H9 (cell line): Measurements from ENCODE around the gene C16orf95. TPM values are rescaled to one million over a fixed set of nuclear protein-coding genes. Genes with fewer than 3 reads are reported as not detected.
A peak's percentile ranks its signal among the peaks of the same experiment; 100 is the strongest.

Experiments used
- DNase-seq: peaks from one replicate; pipeline ENCODE4 v3.0.0-alpha.2; 2017
- H2AFZ ChIP-seq: one replicate; pipeline ENCODE4 v1.6.1; 2013; ENCODE audit warnings: mild to moderate bottlenecking, low read length, control low read depth, moderate library complexity
- H2AK5ac ChIP-seq: 2 replicates; pipeline ENCODE4 v1.6.1; 2013; ENCODE audit warnings: low read length, control low read depth, mixed read lengths; ENCODE audit not compliant: insufficient read length
- H2BK120ac ChIP-seq: one replicate; pipeline ENCODE4 v1.6.1; 2013; ENCODE audit warnings: low read depth, mild to moderate bottlenecking, low read length, control low read depth, inconsistent platforms; ENCODE audit not compliant: poor library complexity, severe bottlenecking
- H2BK12ac ChIP-seq: 2 replicates; pipeline ENCODE4 v1.6.1; 2013; ENCODE audit warnings: low read length, control low read depth, mixed read lengths, low read depth; ENCODE audit not compliant: insufficient read length
- H2BK15ac ChIP-seq: 2 replicates; pipeline ENCODE4 v1.6.1; 2013; ENCODE audit warnings: low read depth, low read length, control low read depth
- H2BK20ac ChIP-seq: one replicate; pipeline ENCODE4 v1.6.1; 2013; ENCODE audit warnings: low read depth, mild to moderate bottlenecking, low read length, control low read depth, inconsistent platforms; ENCODE audit not compliant: poor library complexity, severe bottlenecking
- H2BK5ac ChIP-seq: 2 replicates; pipeline ENCODE4 v1.6.1; 2013; ENCODE audit warnings: low read length, control low read depth, mixed read lengths; ENCODE audit not compliant: insufficient read length
- H3K14ac ChIP-seq: 2 replicates; pipeline ENCODE4 v1.6.1; 2013; ENCODE audit warnings: low read length, control low read depth; ENCODE audit not compliant: insufficient read depth
- H3K18ac ChIP-seq: 2 replicates; pipeline ENCODE4 v1.6.1; 2013; ENCODE audit warnings: low read depth, mild to moderate bottlenecking, mixed read lengths, low read length, control low read depth; ENCODE audit not compliant: insufficient read length
- H3K23ac ChIP-seq: 2 replicates; pipeline ENCODE4 v1.6.1; 2013; ENCODE audit warnings: low read length, control low read depth, mixed read lengths, low read depth; ENCODE audit not compliant: insufficient read length
- H3K23me2 ChIP-seq: 2 replicates; pipeline ENCODE4 v1.6.1; 2013; ENCODE audit warnings: low read depth, mild to moderate bottlenecking, mixed read lengths, low read length, control low read depth; ENCODE audit not compliant: insufficient read length, poor library complexity, severe bottlenecking
- H3K27ac ChIP-seq: 2 replicates; pipeline ENCODE4 v1.5.1; 2013; ENCODE audit warnings: low read length, control low read depth, mixed read lengths, low read depth; ENCODE audit not compliant: insufficient read length
- H3K27me3 ChIP-seq: 2 replicates; pipeline ENCODE4 v1.6.1; 2013; ENCODE audit warnings: low read length, control low read depth, inconsistent platforms; ENCODE audit not compliant: insufficient read depth
- H3K4ac ChIP-seq: 2 replicates; pipeline ENCODE4 v1.6.1; 2013; ENCODE audit warnings: low read depth, mild to moderate bottlenecking, control low read depth, inconsistent platforms, low read length, moderate library complexity
- H3K4me1 ChIP-seq: 2 replicates; pipeline ENCODE4 v1.6.1; 2013; ENCODE audit warnings: low read length, control low read depth, inconsistent platforms; ENCODE audit not compliant: insufficient read depth
- H3K4me2 ChIP-seq: 2 replicates; pipeline ENCODE4 v1.6.1; 2013; ENCODE audit warnings: low read length, control low read depth, mixed read lengths; ENCODE audit not compliant: insufficient read length, insufficient read depth
- H3K56ac ChIP-seq: 2 replicates; pipeline ENCODE4 v1.6.1; 2013; ENCODE audit warnings: low read depth, mild to moderate bottlenecking, mixed read lengths, low read length, control low read depth; ENCODE audit not compliant: insufficient read length
- H3K79me1 ChIP-seq: 2 replicates; pipeline ENCODE4 v1.6.1; 2013; ENCODE audit warnings: low read depth, mild to moderate bottlenecking, moderate library complexity, low read length, control low read depth, inconsistent platforms; ENCODE audit not compliant: insufficient read depth, poor library complexity, severe bottlenecking
- H3K79me2 ChIP-seq: 2 replicates; pipeline ENCODE4 v1.6.1; 2013; ENCODE audit warnings: low read length, control low read depth, inconsistent platforms; ENCODE audit not compliant: insufficient read depth
- H3K9ac ChIP-seq: 2 replicates; pipeline ENCODE4 v1.6.1; 2013; ENCODE audit warnings: low read length, control low read depth, mixed read lengths; ENCODE audit not compliant: insufficient read length; ENCODE audit errors: extremely low read depth
- H3K9me3 ChIP-seq: one replicate; pipeline ENCODE4 v1.6.1; 2013; ENCODE audit warnings: low read depth, low read length, inconsistent platforms; ENCODE audit not compliant: control insufficient read depth
- H3T11ph ChIP-seq: one replicate; pipeline ENCODE4 v1.6.1; 2013; ENCODE audit warnings: mild to moderate bottlenecking, low read length, control low read depth, inconsistent platforms
- H4K20me1 ChIP-seq: one replicate; pipeline ENCODE4 v1.6.1; 2013; ENCODE audit not compliant: control insufficient read depth, insufficient read length, insufficient read depth
- H4K5ac ChIP-seq: 2 replicates; pipeline ENCODE4 v1.6.1; 2013; ENCODE audit warnings: low read depth, mild to moderate bottlenecking, mixed read lengths, low read length, control low read depth; ENCODE audit not compliant: insufficient read length
- H4K8ac ChIP-seq: replicated peaks from 2 replicates; pipeline ENCODE4 v1.6.1; 2013; ENCODE audit warnings: low read length, control low read depth, mixed read lengths, low read depth; ENCODE audit not compliant: insufficient read length
- H4K91ac ChIP-seq: 2 replicates; pipeline ENCODE4 v1.6.1; 2013; ENCODE audit warnings: low read depth, mild to moderate bottlenecking, moderate library complexity, mixed read lengths, low read length, control low read depth; ENCODE audit not compliant: insufficient read length
- H3K27ac Mint-ChIP-seq, 3 experiments: 2 replicates in 2 of 3; 3 replicates in 1 of 3; pipeline ENCODE4 v1.8.0; 2020 to 2021; ENCODE audit warnings: mixed read lengths in 3 of 3, mild to moderate bottlenecking in 1 of 3, moderate library complexity in 1 of 3
- H3K27me3 Mint-ChIP-seq: 2 replicates; pipeline ENCODE4 v1.8.0; 2021; ENCODE audit warnings: low read depth, mild to moderate bottlenecking, moderate library complexity, mixed read lengths
- H3K36me3 Mint-ChIP-seq, 3 experiments: 2 replicates in 2 of 3; 3 replicates in 1 of 3; pipeline ENCODE4 v1.8.0; 2020 to 2021; ENCODE audit warnings: low read depth in 3 of 3, mixed read lengths in 3 of 3; ENCODE audit not compliant: insufficient read depth in 1 of 3
- H3K4me1 Mint-ChIP-seq, 2 experiments: 2 replicates each; pipeline ENCODE4 v1.8.0; 2020; ENCODE audit warnings: mixed read lengths in 2 of 2
- H3K4me3 Mint-ChIP-seq, 2 experiments: 2 replicates in 1 of 2; 3 replicates in 1 of 2; pipeline ENCODE4 v1.8.0; 2020 to 2021; ENCODE audit warnings: mild to moderate bottlenecking in 2 of 2, mixed read lengths in 2 of 2, moderate library complexity in 1 of 2
- H3K9me3 Mint-ChIP-seq, 2 experiments: 2 replicates in 1 of 2; 3 replicates in 1 of 2; pipeline ENCODE4 v1.8.0; 2020; ENCODE audit warnings: mild to moderate bottlenecking in 2 of 2, mixed read lengths in 2 of 2, moderate library complexity in 1 of 2
- CTCF ChIP-seq: fragments of 200-600 bp; sonication (generic); conservative IDR thresholded peaks from 3 replicates; pipeline ENCODE4 v1.8.0; 2021; ENCODE audit warnings: antibody characterized with exemption, mild to moderate bottlenecking
- WGBS: extraction: QIAGEN DNeasy Blood & Tissue Kit; methylation state at CpG from one replicate; pipeline ENCODE4 v1.1.7; 2013; ENCODE audit warnings: missing lambda C conversion rate, low lambda C conversion rate, mixed read lengths; ENCODE audit not compliant: insufficient read length; ENCODE audit errors: extremely low coverage; 5-methylcytosine and 5-hydroxymethylcytosine counted together
- total RNA-seq: library from RNA; stranded (reverse); gene quantifications from 2 replicates; pipeline ENCODE4 v1.2.1, GENCODE V29; 2021

The C16orf95 gene
- total RNA-seq, 1 experiment from 2014 or later: 5.6 TPM

GRCh38 chr16:87350681-87351319 is 33.6 kb upstream of the C16orf95 start:
- H3K9me3 ChIP-seq: no peaks in the 10 kb centered on the region
- H2BK120ac ChIP-seq: no peak overlapping the region
- no peak overlapping the region for H4K5ac ChIP-seq
- no peak overlapping the region for H4K91ac ChIP-seq
- no peak overlapping the region for H2BK20ac ChIP-seq
- no peak overlapping the region for H3K14ac ChIP-seq
- H2BK5ac ChIP-seq: no peak overlapping the region
- H3K9ac ChIP-seq: no peak overlapping the region
- no peaks in the 10 kb centered on the region for H3K23me2 ChIP-seq
- peaks cover 3% of the 10 kb centered on the region for H3K79me1 ChIP-seq
- H2BK15ac ChIP-seq: no peak overlapping the region
- Mint-ChIP-seq H3K27me3 (no peaks in the 10 kb centered on the region), H3K4me1 (peaks cover 1 to 5% of the 10 kb centered on the region in 2 experiments; a peak in 3 of 4 replicates), H3K27ac (peak overlapping the region in 2 of 3 experiments; percentile 6 to 53; a peak in 3 of 7 replicates), H3K4me3 (no peak overlapping the region), H3K9me3 (no peaks in the 10 kb centered on the region), H3K36me3 (peaks cover 0 to 3% (median 2%) of the 10 kb centered on the region in 3 experiments; a peak in 4 of 7 replicates)
- H3K79me2 ChIP-seq: no peaks in the 10 kb centered on the region
- no peak overlapping the region for H3K56ac ChIP-seq
- H2AK5ac ChIP-seq: no peak overlapping the region
- H2BK12ac ChIP-seq: no peak overlapping the region
- H3K18ac ChIP-seq: no peak overlapping the region
- no peaks in the 10 kb centered on the region for H4K20me1 ChIP-seq
- H3T11ph ChIP-seq: no peak overlapping the region
- no CpG with 5 or more reads among the region's 23 CpGs for WGBS
- H4K8ac ChIP-seq: no peak overlapping the region
- H3K4me2 ChIP-seq: no peak overlapping the region
- DNase-seq: no peak
- H3K4ac ChIP-seq: no peak overlapping the region
- no peak overlapping the region for H3K27ac ChIP-seq
- TF ChIP-seq CTCF: no peak
- H3K27me3 ChIP-seq: no peaks in the 10 kb centered on the region
- no peak overlapping the region for H2AFZ ChIP-seq
- H3K23ac ChIP-seq: no peak overlapping the region
- H3K4me1 ChIP-seq: no peaks in the 10 kb centered on the region
